Measurements from ENCODE around the gene SOCS1.

- no peak for TF ChIP-seq CTCF (IDR thresholded peaks at IDR 0.05; ENCODE audit: low read depth, low read length, missing input control)
- TF ChIP-seq FOXA1 (IDR thresholded peaks at IDR 0.05), result no peak
- no peak for TF ChIP-seq JUND (IDR thresholded peaks at IDR 0.05)
These were observed 48.4 kb downstream of the SOCS1 start for GRCh38 chr16:11207646-11208045.

Measured in liver (tissue), 3 donors.